Aorta (tissue), 5 donors: Measurements from ENCODE around the gene IQCE. TPM values are rescaled to one million over a fixed set of nuclear protein-coding genes. Genes with fewer than 3 reads are reported as not detected.

Experiments
- ATAC-seq: fragments of 200-7000 bp; cut with Tn5 transposase; one replicate; pipeline ENCODE4 v1.9.1; 2022; ENCODE audit warnings: moderate library complexity; ENCODE audit not compliant: low FRiP score
- DNase-seq, 2 donors: peaks; one replicate each; pipeline ENCODE4 v3.0.0-alpha.2; 2020
- H3K27ac ChIP-seq, 2 donors: one replicate each; pipeline ENCODE4 v1.5.1; 2013; ENCODE audit warnings: low read length in 2 of 2, mild to moderate bottlenecking in 2 of 2, moderate library complexity in 2 of 2, control low read depth in 1 of 2, inconsistent platforms in 1 of 2, low read depth in 1 of 2
- H3K27me3 ChIP-seq, 2 donors: one replicate each; pipeline ENCODE4 v1.6.1; 2013; ENCODE audit warnings: control low read depth in 1 of 2, low read length in 1 of 2, mild to moderate bottlenecking in 1 of 2, moderate library complexity in 1 of 2; ENCODE audit not compliant: insufficient read depth in 2 of 2, control insufficient read depth in 1 of 2
- H3K36me3 ChIP-seq, 2 donors: one replicate each; pipeline ENCODE4 v1.6.1; 2013; ENCODE audit warnings: control low read depth in 1 of 2, low read length in 1 of 2, mild to moderate bottlenecking in 1 of 2; ENCODE audit not compliant: insufficient read depth in 2 of 2, control insufficient read depth in 1 of 2
- H3K4me1 ChIP-seq, 2 donors: one replicate each; pipeline ENCODE4 v1.6.1; 2013; ENCODE audit warnings: low read length in 2 of 2, control low read depth in 1 of 2, mild to moderate bottlenecking in 1 of 2, moderate library complexity in 1 of 2; ENCODE audit not compliant: insufficient read depth in 2 of 2, control insufficient read depth in 1 of 2
- H3K4me3 ChIP-seq, 2 donors: one replicate each; pipeline ENCODE4 v1.5.1; 2013; ENCODE audit warnings: low read length in 2 of 2, control low read depth in 1 of 2, mild to moderate bottlenecking in 1 of 2
- H3K9me3 ChIP-seq: one replicate; pipeline ENCODE4 v1.6.1; 2013; ENCODE audit warnings: mild to moderate bottlenecking, low read length; ENCODE audit not compliant: control insufficient read depth
- WGBS, 2 donors: extraction: QIAGEN DNeasy Blood & Tissue Kit; methylation state at CpG; one replicate each; pipeline ENCODE4 v1.1.7; 2013; 5-methylcytosine and 5-hydroxymethylcytosine counted together
- intact Hi-C, 2 donors: fragments of 100-400 bp; cut with DNase I; formaldehyde crosslinking; loops; one replicate each; pipeline versions ENCODE4 v1.14.2 to v1.15.0; 2022
- long read RNA-seq, 2 donors: library from polyadenylated mRNA; unstranded; transcript quantifications; one replicate each; pipeline ENCODE4 v2.0.0, GENCODE V29; 2020 to 2021
- polyA plus RNA-seq, 2 donors: library from polyadenylated mRNA; stranded (reverse); fragments of 200-250 nt; gene quantifications; one replicate each; pipeline ENCODE4 v1.2.3, GENCODE V29; 2013
- total RNA-seq, 2 donors: library from RNA; stranded (reverse); fragmentation: NEBNext Ultra II Directional; extraction: Animal tissue kit (Norgen Biotek cat#: 25700); gene quantifications; one replicate each; pipeline ENCODE4 v1.2.1, GENCODE V29; 2021
- donor health status: healthy with polysubstance abuse.
- donor health status: Bipolar disorder and iron deficiency.
- donor health status: DM: no; HTN: no; CAD: no.
- donor health status: DM: no; HTN: no; CAD: no.
- donor health status: DM: yes; HTN: yes; CAD: no.

The IQCE gene
- 10 to 100 TPM; 12.0 to 18.2 TPM for total RNA-seq
- 10 to 100 TPM in 1 of 2 donors, 1 to 10 TPM in 1; 6.1 to 10.5 TPM for polyA plus RNA-seq
- long read RNA-seq, donor 1, partial matches to known transcripts = 15 of 20 reads
- long read RNA-seq, donor 1, other reads (novel, unspliced or antisense) = 5 of 20 reads
- long read RNA-seq, donor 2, full-length matches to known transcripts = 1 of 11 reads
- long read RNA-seq, donor 2, partial matches to known transcripts = 4 of 11 reads
- long read RNA-seq, donor 2, other reads (novel, unspliced or antisense) = 6 of 11 reads

- Histone ChIP-seq H3K36me3 (no peaks in the 10 kb centered on the region), H3K27ac (no peak within 1 kb of the TSS), H3K4me1 (no peaks in the 10 kb centered on the region), H3K4me3 (peak within 1 kb of the TSS; percentile 88 to 95), H3K27me3 (no peaks in the 10 kb centered on the region), H3K9me3 (no peaks in the 10 kb centered on the region)
- DNase-seq = peak; percentile 96 to 98
- intact Hi-C loops = loop anchor here in 1 of 2 donors (5.0 to 10.0 kb wide), 2 partner anchors 49 to 286 kb away; partner anchors contain the start of gene GNA12
- WGBS, 2 donors = 0 to 1% methylated on average over 50 to 66 of the region's 66 CpGs
- peak; percentile 94 for ATAC-seq
Measured at GRCh38 chr7:2558629-2559282, at the start of gene IQCE. Gene IQCE (plus strand): TSS chr7:2558979. CDS start chr7:2559182, 203 bp downstream.

GRCh38 chr7:2509298-2509906 is 49.4 kb upstream of the IQCE start:
- DNase-seq (no peak), ATAC-seq (no peak)
- Histone ChIP-seq H3K27ac (no peak overlapping the region), H3K36me3 (no peaks in the 10 kb centered on the region), H3K4me3 (no peak overlapping the region), H3K9me3 (no peaks in the 10 kb centered on the region), H3K4me1 (no peaks in the 10 kb centered on the region), H3K27me3 (no peaks in the 10 kb centered on the region)
- intact Hi-C loops = no loop called here
- 85 to 93% methylated on average over 22 to 23 of the region's 23 CpGs for WGBS, 2 donors

- WGBS, 2 donors = 90 to 93% methylated on average over 12 to 13 of the region's 13 CpGs
- DNase-seq = no peak
- Histone ChIP-seq H3K4me3 (no peak overlapping the region), H3K36me3 (no peaks in the 10 kb centered on the region), H3K27me3 (no peaks in the 10 kb centered on the region), H3K9me3 (no peaks in the 10 kb centered on the region), H3K27ac (no peak overlapping the region), H3K4me1 (no peaks in the 10 kb centered on the region)
- no peak for ATAC-seq
- intact Hi-C loops = no loop called here
Measured at GRCh38 chr7:2510130-2510776, 48.5 kb upstream of the IQCE start.

- peak; percentile 40 for ATAC-seq
- no peaks in the 10 kb centered on the region for H3K27me3 ChIP-seq
- 71 to 75% methylated on average over 26 to 27 of the region's 27 CpGs for WGBS, 2 donors
- intact Hi-C loops = no loop called here
- no peak overlapping the region for H3K27ac ChIP-seq
- no peaks in the 10 kb centered on the region for H3K9me3 ChIP-seq
- H3K4me3 ChIP-seq = no peak overlapping the region
- H3K4me1 ChIP-seq = no peaks in the 10 kb centered on the region
- H3K36me3 ChIP-seq = no peaks in the 10 kb centered on the region
- peak in 1 of 2 donors; percentile 75 for DNase-seq
Measured at GRCh38 chr7:2510909-2511768, 47.6 kb upstream of the IQCE start.

GRCh38 chr7:2511769-2512168 is 47.0 kb upstream of the IQCE start:
- H3K27me3 ChIP-seq = no peaks in the 10 kb centered on the region
- no peaks in the 10 kb centered on the region for H3K4me1 ChIP-seq
- intact Hi-C loops = no loop called here
- H3K36me3 ChIP-seq = no peaks in the 10 kb centered on the region
- no peak overlapping the region for H3K4me3 ChIP-seq
- H3K27ac ChIP-seq = no peak overlapping the region
- no peak for DNase-seq
- no peaks in the 10 kb centered on the region for H3K9me3 ChIP-seq
- no peak for ATAC-seq
- 68 to 77% methylated on average over 14 to 18 of the region's 18 CpGs for WGBS, 2 donors

GRCh38 chr7:2512179-2512661 is 46.6 kb upstream of the IQCE start:
- Histone ChIP-seq H3K36me3 (no peaks in the 10 kb centered on the region), H3K27ac (no peak overlapping the region), H3K9me3 (no peaks in the 10 kb centered on the region), H3K4me1 (no peaks in the 10 kb centered on the region), H3K27me3 (no peaks in the 10 kb centered on the region), H3K4me3 (no peak overlapping the region)
- intact Hi-C loops = no loop called here
- 44 to 46% methylated on average over 12 of the region's 12 CpGs for WGBS, 2 donors
- ATAC-seq (no peak), DNase-seq (no peak)

- Histone ChIP-seq H3K27ac (no peak overlapping the region), H3K36me3 (no peaks in the 10 kb centered on the region), H3K27me3 (no peaks in the 10 kb centered on the region), H3K4me3 (no peak overlapping the region), H3K4me1 (no peaks in the 10 kb centered on the region), H3K9me3 (no peaks in the 10 kb centered on the region)
- DNase-seq (no peak), ATAC-seq (no peak)
- WGBS, 2 donors = 90% methylated on average over 3 of the region's 3 CpGs
- intact Hi-C loops = no loop called here
Measured at GRCh38 chr7:2512713-2513112, 46.1 kb upstream of the IQCE start.

GRCh38 chr7:2513702-2514101 is 45.1 kb upstream of the IQCE start:
- DNase-seq (no peak), ATAC-seq (no peak)
- intact Hi-C loops = no loop called here
- Histone ChIP-seq H3K36me3 (no peaks in the 10 kb centered on the region), H3K4me3 (no peak overlapping the region), H3K27me3 (no peaks in the 10 kb centered on the region), H3K27ac (no peak overlapping the region), H3K9me3 (no peaks in the 10 kb centered on the region), H3K4me1 (no peaks in the 10 kb centered on the region)
- WGBS, 2 donors = 95% methylated on average over 7 of the region's 7 CpGs
